ENCODE measurements around the gene KMO.

- TF ChIP-seq CBFB (CRISPR knock-in tag; IDR thresholded peaks at IDR 0.05; ENCODE audit: low read depth) = no peak
- TF ChIP-seq, protein P1, sequence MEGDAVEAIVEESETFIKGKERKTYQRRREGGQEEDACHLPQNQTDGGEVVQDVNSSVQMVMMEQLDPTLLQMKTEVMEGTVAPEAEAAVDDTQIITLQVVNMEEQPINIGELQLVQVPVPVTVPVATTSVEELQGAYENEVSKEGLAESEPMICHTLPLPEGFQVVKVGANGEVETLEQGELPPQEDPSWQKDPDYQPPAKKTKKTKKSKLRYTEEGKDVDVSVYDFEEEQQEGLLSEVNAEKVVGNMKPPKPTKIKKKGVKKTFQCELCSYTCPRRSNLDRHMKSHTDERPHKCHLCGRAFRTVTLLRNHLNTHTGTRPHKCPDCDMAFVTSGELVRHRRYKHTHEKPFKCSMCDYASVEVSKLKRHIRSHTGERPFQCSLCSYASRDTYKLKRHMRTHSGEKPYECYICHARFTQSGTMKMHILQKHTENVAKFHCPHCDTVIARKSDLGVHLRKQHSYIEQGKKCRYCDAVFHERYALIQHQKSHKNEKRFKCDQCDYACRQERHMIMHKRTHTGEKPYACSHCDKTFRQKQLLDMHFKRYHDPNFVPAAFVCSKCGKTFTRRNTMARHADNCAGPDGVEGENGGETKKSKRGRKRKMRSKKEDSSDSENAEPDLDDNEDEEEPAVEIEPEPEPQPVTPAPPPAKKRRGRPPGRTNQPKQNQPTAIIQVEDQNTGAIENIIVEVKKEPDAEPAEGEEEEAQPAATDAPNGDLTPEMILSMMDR (IDR thresholded peaks at IDR 0.05) = peak; percentile 47
- TF ChIP-seq NFYB (CRISPR knock-in tag; conservative IDR thresholded peaks at IDR 0.05; ENCODE audit: low read depth) = no peak
- TF ChIP-seq NR2C2 (CRISPR knock-in tag; IDR thresholded peaks at IDR 0.05) = no peak
- no peak for TF ChIP-seq FOXJ3 (CRISPR knock-in tag; IDR thresholded peaks at IDR 0.05; ENCODE audit: borderline replicate concordance)
- TF ChIP-seq, protein P2, sequence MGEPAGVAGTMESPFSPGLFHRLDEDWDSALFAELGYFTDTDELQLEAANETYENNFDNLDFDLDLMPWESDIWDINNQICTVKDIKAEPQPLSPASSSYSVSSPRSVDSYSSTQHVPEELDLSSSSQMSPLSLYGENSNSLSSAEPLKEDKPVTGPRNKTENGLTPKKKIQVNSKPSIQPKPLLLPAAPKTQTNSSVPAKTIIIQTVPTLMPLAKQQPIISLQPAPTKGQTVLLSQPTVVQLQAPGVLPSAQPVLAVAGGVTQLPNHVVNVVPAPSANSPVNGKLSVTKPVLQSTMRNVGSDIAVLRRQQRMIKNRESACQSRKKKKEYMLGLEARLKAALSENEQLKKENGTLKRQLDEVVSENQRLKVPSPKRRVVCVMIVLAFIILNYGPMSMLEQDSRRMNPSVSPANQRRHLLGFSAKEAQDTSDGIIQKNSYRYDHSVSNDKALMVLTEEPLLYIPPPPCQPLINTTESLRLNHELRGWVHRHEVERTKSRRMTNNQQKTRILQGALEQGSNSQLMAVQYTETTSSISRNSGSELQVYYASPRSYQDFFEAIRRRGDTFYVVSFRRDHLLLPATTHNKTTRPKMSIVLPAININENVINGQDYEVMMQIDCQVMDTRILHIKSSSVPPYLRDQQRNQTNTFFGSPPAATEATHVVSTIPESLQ (CRISPR knock-in tag; IDR thresholded peaks at IDR 0.05) = no peak
- no peak for TF ChIP-seq ZNF317 (CRISPR knock-in tag; IDR thresholded peaks at IDR 0.05; ENCODE audit: borderline replicate concordance, low read depth)
- TF ChIP-seq, protein P3, sequence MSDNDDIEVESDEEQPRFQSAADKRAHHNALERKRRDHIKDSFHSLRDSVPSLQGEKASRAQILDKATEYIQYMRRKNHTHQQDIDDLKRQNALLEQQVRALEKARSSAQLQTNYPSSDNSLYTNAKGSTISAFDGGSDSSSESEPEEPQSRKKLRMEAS (CRISPR knock-in tag; IDR thresholded peaks at IDR 0.05) = 0 out of 2 replicates have a peak, but pooled peaks have one; percentile 24
- no peak for TF ChIP-seq ELF4 (CRISPR knock-in tag; IDR thresholded peaks at IDR 0.05; ENCODE audit: low read depth)
- no peak for TF ChIP-seq USF1 (CRISPR knock-in tag; IDR thresholded peaks at IDR 0.05)
- no peak; the same call in 1 of the 2 replicates for TF ChIP-seq SP1 (CRISPR knock-in tag; conservative IDR thresholded peaks at IDR 0.05)
Observed at GRCh38 chr1:241485554-241485992, 46.6 kb upstream of the KMO start.

All from WTC11 (cell line).